DND-41 (cell line): ENCODE measurements around the gene CSRP3.

Experiments
- ATAC-seq: fragments of 200-7000 bp; cut with Tn5 transposase; 3 replicates; pipeline ENCODE4 v1.9.1; 2021; ENCODE audit warnings: low read depth; ENCODE audit not compliant: insufficient read depth
- DNase-seq: peaks from one replicate; pipeline ENCODE4 v3.0.0-alpha.2; 2020
- H2AFZ ChIP-seq: 2 replicates; pipeline ENCODE4 v1.6.0; 2012; ENCODE audit warnings: low read depth, low read length
- H3K27ac ChIP-seq: 2 replicates; pipeline ENCODE4 v1.5.1; 2012; ENCODE audit warnings: low read length, inconsistent platforms
- H3K27me3 ChIP-seq: fragments of 200-600 bp; sonication (generic); 2 replicates; pipeline ENCODE4 v1.6.0; 2012; ENCODE audit warnings: low read length, mild to moderate bottlenecking, inconsistent platforms; ENCODE audit not compliant: insufficient read depth, poor library complexity
- H3K36me3 ChIP-seq: 2 replicates; pipeline ENCODE4 v1.5.1; 2012; ENCODE audit warnings: low read length, inconsistent platforms; ENCODE audit not compliant: insufficient read depth
- H3K4me1 ChIP-seq: 2 replicates; pipeline ENCODE4 v1.5.1; 2012; ENCODE audit warnings: mild to moderate bottlenecking, low read length; ENCODE audit not compliant: insufficient read depth
- H3K4me2 ChIP-seq: 2 replicates; pipeline ENCODE4 v1.6.0; 2012; ENCODE audit warnings: mild to moderate bottlenecking, moderate library complexity, low read length, inconsistent platforms; ENCODE audit not compliant: insufficient read depth
- H3K4me3 ChIP-seq, 2 experiments: fragments of 200-600 bp in 1 of 2; shearing (Covaris generic) in 1 of 2; 2 replicates each; pipeline ENCODE4 v1.5.1; 2012 to 2016; ENCODE audit warnings: inconsistent platforms in 2 of 2, low read length in 2 of 2, mild to moderate bottlenecking in 2 of 2, low read depth in 1 of 2, moderate library complexity in 1 of 2
- H3K79me2 ChIP-seq: 2 replicates; pipeline ENCODE4 v1.6.0; 2012; ENCODE audit warnings: low read length, inconsistent platforms; ENCODE audit not compliant: insufficient read depth
- H3K9ac ChIP-seq: 2 replicates; pipeline ENCODE4 v1.6.0; 2012; ENCODE audit warnings: low read depth, mild to moderate bottlenecking, inconsistent platforms, low read length, moderate library complexity
- H3K9me3 ChIP-seq: 2 replicates; pipeline ENCODE4 v1.5.1; 2012; ENCODE audit warnings: low read length, moderate library complexity, mild to moderate bottlenecking, inconsistent platforms; ENCODE audit not compliant: insufficient read depth, severe bottlenecking
- H4K20me1 ChIP-seq: 2 replicates; pipeline ENCODE4 v1.6.0; 2012; ENCODE audit warnings: low read length; ENCODE audit not compliant: insufficient read depth
- CTCF ChIP-seq: IDR thresholded peaks from 2 replicates; pipeline ENCODE4 v1.5.1; 2012; ENCODE audit warnings: borderline replicate concordance, low read length, moderate library complexity, mild to moderate bottlenecking; ENCODE audit not compliant: poor library complexity, severe bottlenecking; ENCODE audit errors: extremely low read depth
- EZH2 ChIP-seq: IDR thresholded peaks from 3 replicates; pipeline ENCODE4 v1.6.1; 2012; ENCODE audit warnings: borderline replicate concordance, low read depth, mild to moderate bottlenecking, moderate library complexity, low read length, inconsistent platforms; ENCODE audit not compliant: severe bottlenecking

CSRP3 gene

GRCh38 chr11:19164230-19164855 is 37.4 kb downstream of the CSRP3 start:
- DNase-seq (no peak), ATAC-seq (no peak)
- no peaks in the 10 kb centered on the region for H3K4me1 ChIP-seq
- H3K9ac ChIP-seq = no peak overlapping the region
- H4K20me1 ChIP-seq = no peaks in the 10 kb centered on the region
- no peaks in the 10 kb centered on the region for H3K79me2 ChIP-seq
- TF ChIP-seq EZH2 = no peak
- TF ChIP-seq CTCF = no peak
- H3K27me3 ChIP-seq = no peaks in the 10 kb centered on the region
- no peaks in the 10 kb centered on the region for H3K9me3 ChIP-seq
- no peak overlapping the region for H2AFZ ChIP-seq
- H3K36me3 ChIP-seq = peaks cover 53% of the 10 kb centered on the region
- H3K4me2 ChIP-seq = no peak overlapping the region
- H3K27ac ChIP-seq = no peak overlapping the region
- no peak overlapping the region for H3K4me3 ChIP-seq

GRCh38 chr11:19163617-19164016 is 38.2 kb downstream of the CSRP3 start:
- H3K27ac ChIP-seq = no peak overlapping the region
- ATAC-seq = no peak
- H2AFZ ChIP-seq = no peak overlapping the region
- no peak overlapping the region for H3K4me2 ChIP-seq
- H3K27me3 ChIP-seq = no peaks in the 10 kb centered on the region
- no peak overlapping the region for H3K9ac ChIP-seq
- H3K4me3 ChIP-seq = no peak overlapping the region
- no peaks in the 10 kb centered on the region for H4K20me1 ChIP-seq
- H3K4me1 ChIP-seq = no peaks in the 10 kb centered on the region
- DNase-seq = no peak
- no peak for TF ChIP-seq CTCF
- TF ChIP-seq EZH2 = no peak
- no peaks in the 10 kb centered on the region for H3K9me3 ChIP-seq
- H3K36me3 ChIP-seq = peaks cover 56% of the 10 kb centered on the region
- no peaks in the 10 kb centered on the region for H3K79me2 ChIP-seq

GRCh38 chr11:19162951-19163505 is 38.8 kb downstream of the CSRP3 start:
- Histone ChIP-seq H3K4me3 (no peak overlapping the region), H4K20me1 (no peaks in the 10 kb centered on the region), H3K9ac (no peak overlapping the region), H2AFZ (no peak overlapping the region), H3K27ac (no peak overlapping the region), H3K36me3 (peaks cover 51% of the 10 kb centered on the region), H3K4me1 (no peaks in the 10 kb centered on the region), H3K4me2 (no peak overlapping the region), H3K27me3 (no peaks in the 10 kb centered on the region), H3K79me2 (no peaks in the 10 kb centered on the region), H3K9me3 (no peaks in the 10 kb centered on the region)
- DNase-seq (no peak), ATAC-seq (no peak)
- no peak for TF ChIP-seq EZH2
- no peak for TF ChIP-seq CTCF

- no peaks in the 10 kb centered on the region for H3K4me1 ChIP-seq
- ATAC-seq (no peak), DNase-seq (no peak)
- no peak overlapping the region for H3K4me2 ChIP-seq
- no peak overlapping the region for H3K4me3 ChIP-seq
- H3K9ac ChIP-seq = no peak overlapping the region
- no peaks in the 10 kb centered on the region for H3K79me2 ChIP-seq
- no peaks in the 10 kb centered on the region for H3K9me3 ChIP-seq
- H3K36me3 ChIP-seq = peaks cover 49% of the 10 kb centered on the region
- no peaks in the 10 kb centered on the region for H3K27me3 ChIP-seq
- H3K27ac ChIP-seq = no peak overlapping the region
- H2AFZ ChIP-seq = no peak overlapping the region
- TF ChIP-seq EZH2 = no peak
- no peak for TF ChIP-seq CTCF
- H4K20me1 ChIP-seq = no peaks in the 10 kb centered on the region
Observed at GRCh38 chr11:19161651-19162050, 40.1 kb downstream of the CSRP3 start.
